H9 (cell line): ENCODE results near the gene ZNG1F. TPM values are rescaled to one million over a fixed set of nuclear protein-coding genes. Genes with fewer than 3 reads are reported as not detected.
"Not testable (repeated sequence)": the region's sequence is repeated elsewhere in the genome, so short reads cannot be mapped to it uniquely, and the experiment has no call there.

Experiments
- DNase-seq: peaks from one replicate; pipeline ENCODE4 v3.0.0-alpha.2; 2017
- H2AFZ ChIP-seq: one replicate; pipeline ENCODE4 v1.6.1; 2013; ENCODE audit warnings: mild to moderate bottlenecking, low read length, control low read depth, moderate library complexity
- H2AK5ac ChIP-seq: 2 replicates; pipeline ENCODE4 v1.6.1; 2013; ENCODE audit warnings: low read length, control low read depth, mixed read lengths; ENCODE audit not compliant: insufficient read length
- H2BK120ac ChIP-seq: one replicate; pipeline ENCODE4 v1.6.1; 2013; ENCODE audit warnings: low read depth, mild to moderate bottlenecking, low read length, control low read depth, inconsistent platforms; ENCODE audit not compliant: poor library complexity, severe bottlenecking
- H2BK12ac ChIP-seq: 2 replicates; pipeline ENCODE4 v1.6.1; 2013; ENCODE audit warnings: low read length, control low read depth, mixed read lengths, low read depth; ENCODE audit not compliant: insufficient read length
- H2BK15ac ChIP-seq: 2 replicates; pipeline ENCODE4 v1.6.1; 2013; ENCODE audit warnings: low read depth, low read length, control low read depth
- H2BK20ac ChIP-seq: one replicate; pipeline ENCODE4 v1.6.1; 2013; ENCODE audit warnings: low read depth, mild to moderate bottlenecking, low read length, control low read depth, inconsistent platforms; ENCODE audit not compliant: poor library complexity, severe bottlenecking
- H2BK5ac ChIP-seq: 2 replicates; pipeline ENCODE4 v1.6.1; 2013; ENCODE audit warnings: low read length, control low read depth, mixed read lengths; ENCODE audit not compliant: insufficient read length
- H3K14ac ChIP-seq: 2 replicates; pipeline ENCODE4 v1.6.1; 2013; ENCODE audit warnings: low read length, control low read depth; ENCODE audit not compliant: insufficient read depth
- H3K18ac ChIP-seq: 2 replicates; pipeline ENCODE4 v1.6.1; 2013; ENCODE audit warnings: low read depth, mild to moderate bottlenecking, mixed read lengths, low read length, control low read depth; ENCODE audit not compliant: insufficient read length
- H3K23ac ChIP-seq: 2 replicates; pipeline ENCODE4 v1.6.1; 2013; ENCODE audit warnings: low read length, control low read depth, mixed read lengths, low read depth; ENCODE audit not compliant: insufficient read length
- H3K23me2 ChIP-seq: 2 replicates; pipeline ENCODE4 v1.6.1; 2013; ENCODE audit warnings: low read depth, mild to moderate bottlenecking, mixed read lengths, low read length, control low read depth; ENCODE audit not compliant: insufficient read length, poor library complexity, severe bottlenecking
- H3K27ac ChIP-seq: 2 replicates; pipeline ENCODE4 v1.5.1; 2013; ENCODE audit warnings: low read length, control low read depth, mixed read lengths, low read depth; ENCODE audit not compliant: insufficient read length
- H3K27me3 ChIP-seq: 2 replicates; pipeline ENCODE4 v1.6.1; 2013; ENCODE audit warnings: low read length, control low read depth, inconsistent platforms; ENCODE audit not compliant: insufficient read depth
- H3K4ac ChIP-seq: 2 replicates; pipeline ENCODE4 v1.6.1; 2013; ENCODE audit warnings: low read depth, mild to moderate bottlenecking, control low read depth, inconsistent platforms, low read length, moderate library complexity
- H3K4me1 ChIP-seq: 2 replicates; pipeline ENCODE4 v1.6.1; 2013; ENCODE audit warnings: low read length, control low read depth, inconsistent platforms; ENCODE audit not compliant: insufficient read depth
- H3K4me2 ChIP-seq: 2 replicates; pipeline ENCODE4 v1.6.1; 2013; ENCODE audit warnings: low read length, control low read depth, mixed read lengths; ENCODE audit not compliant: insufficient read length, insufficient read depth
- H3K56ac ChIP-seq: 2 replicates; pipeline ENCODE4 v1.6.1; 2013; ENCODE audit warnings: low read depth, mild to moderate bottlenecking, mixed read lengths, low read length, control low read depth; ENCODE audit not compliant: insufficient read length
- H3K79me1 ChIP-seq: 2 replicates; pipeline ENCODE4 v1.6.1; 2013; ENCODE audit warnings: low read depth, mild to moderate bottlenecking, moderate library complexity, low read length, control low read depth, inconsistent platforms; ENCODE audit not compliant: insufficient read depth, poor library complexity, severe bottlenecking
- H3K79me2 ChIP-seq: 2 replicates; pipeline ENCODE4 v1.6.1; 2013; ENCODE audit warnings: low read length, control low read depth, inconsistent platforms; ENCODE audit not compliant: insufficient read depth
- H3K9ac ChIP-seq: 2 replicates; pipeline ENCODE4 v1.6.1; 2013; ENCODE audit warnings: low read length, control low read depth, mixed read lengths; ENCODE audit not compliant: insufficient read length; ENCODE audit errors: extremely low read depth
- H3K9me3 ChIP-seq: one replicate; pipeline ENCODE4 v1.6.1; 2013; ENCODE audit warnings: low read depth, low read length, inconsistent platforms; ENCODE audit not compliant: control insufficient read depth
- H3T11ph ChIP-seq: one replicate; pipeline ENCODE4 v1.6.1; 2013; ENCODE audit warnings: mild to moderate bottlenecking, low read length, control low read depth, inconsistent platforms
- H4K20me1 ChIP-seq: one replicate; pipeline ENCODE4 v1.6.1; 2013; ENCODE audit not compliant: control insufficient read depth, insufficient read length, insufficient read depth
- H4K5ac ChIP-seq: 2 replicates; pipeline ENCODE4 v1.6.1; 2013; ENCODE audit warnings: low read depth, mild to moderate bottlenecking, mixed read lengths, low read length, control low read depth; ENCODE audit not compliant: insufficient read length
- H4K8ac ChIP-seq: replicated peaks from 2 replicates; pipeline ENCODE4 v1.6.1; 2013; ENCODE audit warnings: low read length, control low read depth, mixed read lengths, low read depth; ENCODE audit not compliant: insufficient read length
- H4K91ac ChIP-seq: 2 replicates; pipeline ENCODE4 v1.6.1; 2013; ENCODE audit warnings: low read depth, mild to moderate bottlenecking, moderate library complexity, mixed read lengths, low read length, control low read depth; ENCODE audit not compliant: insufficient read length
- H3K27ac Mint-ChIP-seq, 3 experiments: 2 replicates in 2 of 3; 3 replicates in 1 of 3; pipeline ENCODE4 v1.8.0; 2020 to 2021; ENCODE audit warnings: mixed read lengths in 3 of 3, mild to moderate bottlenecking in 1 of 3, moderate library complexity in 1 of 3
- H3K27me3 Mint-ChIP-seq: 2 replicates; pipeline ENCODE4 v1.8.0; 2021; ENCODE audit warnings: low read depth, mild to moderate bottlenecking, moderate library complexity, mixed read lengths
- H3K36me3 Mint-ChIP-seq, 3 experiments: 2 replicates in 2 of 3; 3 replicates in 1 of 3; pipeline ENCODE4 v1.8.0; 2020 to 2021; ENCODE audit warnings: low read depth in 3 of 3, mixed read lengths in 3 of 3; ENCODE audit not compliant: insufficient read depth in 1 of 3
- H3K4me1 Mint-ChIP-seq, 2 experiments: 2 replicates each; pipeline ENCODE4 v1.8.0; 2020; ENCODE audit warnings: mixed read lengths in 2 of 2
- H3K4me3 Mint-ChIP-seq, 2 experiments: 2 replicates in 1 of 2; 3 replicates in 1 of 2; pipeline ENCODE4 v1.8.0; 2020 to 2021; ENCODE audit warnings: mild to moderate bottlenecking in 2 of 2, mixed read lengths in 2 of 2, moderate library complexity in 1 of 2
- H3K9me3 Mint-ChIP-seq, 2 experiments: 2 replicates in 1 of 2; 3 replicates in 1 of 2; pipeline ENCODE4 v1.8.0; 2020; ENCODE audit warnings: mild to moderate bottlenecking in 2 of 2, mixed read lengths in 2 of 2, moderate library complexity in 1 of 2
- WGBS: extraction: QIAGEN DNeasy Blood & Tissue Kit; methylation state at CpG from one replicate; pipeline ENCODE4 v1.1.7; 2013; ENCODE audit warnings: missing lambda C conversion rate, low lambda C conversion rate, mixed read lengths; ENCODE audit not compliant: insufficient read length; ENCODE audit errors: extremely low coverage; 5-methylcytosine and 5-hydroxymethylcytosine counted together
- total RNA-seq: library from RNA; stranded (reverse); gene quantifications from 2 replicates; pipeline ENCODE4 v1.2.1, GENCODE V29; 2021

The ZNG1F gene
- total RNA-seq, 1 experiment from 2014 or later, result 13.4 TPM

- H3K27ac ChIP-seq, H2AFZ ChIP-seq, H3K4me1 ChIP-seq, H2BK120ac ChIP-seq, H3K23me2 ChIP-seq, H3K4me1 Mint-ChIP-seq, H3K4me2 ChIP-seq, H3K27me3 ChIP-seq, H3K9me3 ChIP-seq, DNase-seq, H2BK12ac ChIP-seq, H3K79me1 ChIP-seq, H4K8ac ChIP-seq, H3K9ac ChIP-seq, H3K14ac ChIP-seq, H2BK20ac ChIP-seq, H3K4me3 Mint-ChIP-seq, H3T11ph ChIP-seq, H3K9me3 Mint-ChIP-seq, H3K23ac ChIP-seq, H3K79me2 ChIP-seq, H2BK5ac ChIP-seq, H3K4ac ChIP-seq, H3K18ac ChIP-seq, H4K20me1 ChIP-seq, H3K36me3 Mint-ChIP-seq, H2AK5ac ChIP-seq, H2BK15ac ChIP-seq, H4K91ac ChIP-seq, H4K5ac ChIP-seq, H3K27ac Mint-ChIP-seq, H3K56ac ChIP-seq: not testable (repeated sequence)
- WGBS, result no CpG with 5 or more reads among the region's 22 CpGs
- H3K27me3 Mint-ChIP-seq, result peaks cover 16% of the 10 kb centered on the region
These were observed 80.3 kb downstream of the ZNG1F start for GRCh38 chr9:41108816-41109215.

DNA sequence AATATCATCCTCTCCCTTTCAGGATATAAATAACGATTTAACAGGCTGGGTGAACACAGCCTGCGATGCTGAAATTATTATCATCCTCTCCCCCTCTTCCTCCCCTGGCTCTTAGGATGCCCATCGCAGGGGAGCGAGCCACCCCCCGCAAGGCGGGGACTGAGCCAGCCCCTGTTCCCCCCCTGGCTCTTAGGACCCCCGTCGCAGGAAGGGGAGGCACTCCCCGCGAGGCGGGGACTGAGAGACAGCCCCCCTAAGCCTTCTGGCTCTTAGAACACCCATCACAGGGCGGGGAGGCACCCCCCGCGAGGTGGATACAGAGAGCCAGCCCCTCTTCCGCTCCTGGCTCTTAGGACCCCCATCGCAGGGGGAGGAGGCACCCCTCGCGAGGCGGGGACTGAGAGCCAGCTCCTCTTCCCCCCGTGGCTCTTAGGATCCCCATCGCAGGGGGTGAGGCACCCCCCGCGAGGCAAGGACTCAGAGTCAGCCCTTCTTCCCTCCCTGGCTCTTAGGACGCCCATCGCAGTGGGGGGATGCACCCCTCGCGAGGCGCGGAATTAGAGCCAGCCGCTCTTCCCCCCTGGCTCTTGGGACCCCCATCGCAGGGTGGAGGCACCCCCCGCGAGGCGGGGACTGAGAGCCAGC lies 82.5 kb downstream of the ZNG1F start:
- peaks cover 21% of the 10 kb centered on the region for H3K27me3 Mint-ChIP-seq

More for the DNA sequence above, 82.5 kb downstream of the ZNG1F start:
- not testable (repeated sequence) for H3K36me3 Mint-ChIP-seq, H4K8ac ChIP-seq, H4K91ac ChIP-seq, H3K18ac ChIP-seq, H3K14ac ChIP-seq, H2AK5ac ChIP-seq, H4K5ac ChIP-seq, H3K27ac Mint-ChIP-seq, H3K4me2 ChIP-seq, H3K9me3 ChIP-seq, H2BK15ac ChIP-seq, DNase-seq, H2BK5ac ChIP-seq, H4K20me1 ChIP-seq, H3K4me3 Mint-ChIP-seq, H3K23me2 ChIP-seq, H3K79me1 ChIP-seq, H2BK20ac ChIP-seq, H3K9ac ChIP-seq, H3K4ac ChIP-seq, H3T11ph ChIP-seq, H3K4me1 ChIP-seq, H3K79me2 ChIP-seq, H2BK120ac ChIP-seq, H2AFZ ChIP-seq, H3K9me3 Mint-ChIP-seq, H3K27ac ChIP-seq, H3K4me1 Mint-ChIP-seq, H3K27me3 ChIP-seq, H3K23ac ChIP-seq, H3K56ac ChIP-seq, H2BK12ac ChIP-seq
- no CpG with 5 or more reads among the region's 34 CpGs for WGBS
